Stimulated activated memory B cell treated with anti-CD40 and anti-IgM and Interleukin-4, amounts not matched to agents 10 μg/mL and 1 μg/mL and 100 μg/mL, for 72 hours (primary cell): ENCODE data around the gene CHD1L.

Experiments used
- ATAC-seq: fragments of 150-1000 bp; cut with Tn5 transposase; 2 replicates; pipeline ENCODE4 v1.10.0; 2021
- H3K27ac Mint-ChIP-seq: one replicate; pipeline ENCODE4 v1.8.0; 2022; ENCODE audit warnings: mild to moderate bottlenecking, mixed read lengths
- H3K27me3 Mint-ChIP-seq: one replicate; pipeline ENCODE4 v1.8.0; 2022; ENCODE audit warnings: mixed read lengths
- H3K36me3 Mint-ChIP-seq: one replicate; pipeline ENCODE4 v1.8.0; 2022; ENCODE audit warnings: mixed read lengths
- H3K4me1 Mint-ChIP-seq: one replicate; pipeline ENCODE4 v1.8.0; 2022; ENCODE audit warnings: mixed read lengths
- H3K4me3 Mint-ChIP-seq: one replicate; pipeline ENCODE4 v1.8.0; 2022; ENCODE audit warnings: mild to moderate bottlenecking, moderate library complexity, mixed read lengths
- H3K9me3 Mint-ChIP-seq: one replicate; pipeline ENCODE4 v1.8.0; 2022; ENCODE audit warnings: mixed read lengths

CHD1L gene

DNA sequence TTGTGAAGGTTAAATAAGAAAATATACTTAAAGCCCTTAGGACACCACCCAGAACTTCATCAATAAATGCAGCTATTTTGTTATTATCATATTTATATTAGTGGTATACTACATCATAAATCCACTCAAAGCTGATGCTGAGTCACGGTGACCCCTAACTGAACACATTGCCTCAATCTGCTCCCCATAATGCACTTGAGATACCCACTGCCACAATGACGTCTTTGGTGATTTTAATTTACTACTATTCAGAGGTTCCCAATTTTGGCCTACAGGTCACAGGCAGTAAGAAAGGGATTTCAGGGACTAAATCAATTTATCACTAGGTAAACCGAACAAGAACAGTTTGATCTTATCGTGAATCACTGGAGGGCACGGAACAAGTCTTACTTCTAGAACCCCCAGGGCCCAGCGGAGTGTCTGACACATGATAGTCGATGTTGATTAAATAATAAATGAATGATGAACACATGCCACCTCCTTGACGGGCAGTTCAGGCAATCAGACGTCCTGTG lies 493 bp upstream of the CHD1L start:
- H3K4me1 Mint-ChIP-seq = peaks cover 33% of the 10 kb centered on the region
- H3K4me3 Mint-ChIP-seq = peak overlapping the region; percentile 87
- no peaks in the 10 kb centered on the region for H3K27me3 Mint-ChIP-seq
- ATAC-seq = no peak
- H3K9me3 Mint-ChIP-seq = no peaks in the 10 kb centered on the region
- H3K36me3 Mint-ChIP-seq = peaks cover 12% of the 10 kb centered on the region
- peak overlapping the region; percentile 85 for H3K27ac Mint-ChIP-seq

DNA sequence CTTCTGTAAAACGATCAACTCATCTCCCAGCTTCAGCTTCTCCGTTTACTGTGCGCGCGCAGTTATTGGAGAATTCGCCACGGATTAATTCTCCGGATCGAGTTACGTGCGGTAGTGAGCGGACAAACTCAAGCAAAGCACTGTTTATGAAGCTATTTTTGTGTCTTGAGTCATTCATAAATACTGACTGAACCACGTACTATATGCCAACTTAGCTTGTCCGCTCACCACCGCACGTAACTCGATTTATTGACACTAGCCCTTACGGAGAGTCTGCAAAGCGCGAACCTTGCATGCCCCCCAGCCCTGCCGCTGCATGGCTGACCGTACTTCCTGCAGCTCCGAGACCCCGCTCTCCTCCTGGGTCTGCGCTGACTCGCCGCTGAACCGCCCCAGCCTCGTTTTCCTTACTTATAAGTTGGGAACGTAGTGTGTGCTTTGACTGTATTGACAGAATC lies 773 bp downstream of the CHD1L start:
- no peaks in the 10 kb centered on the region for H3K27me3 Mint-ChIP-seq
- ATAC-seq = peak; percentile 13
- H3K36me3 Mint-ChIP-seq = peaks cover 12% of the 10 kb centered on the region
- peak overlapping the region; percentile 87 for H3K4me3 Mint-ChIP-seq
- peaks cover 44% of the 10 kb centered on the region for H3K4me1 Mint-ChIP-seq
- peaks cover 2% of the 10 kb centered on the region for H3K9me3 Mint-ChIP-seq
- peak overlapping the region; percentile 85 for H3K27ac Mint-ChIP-seq

DNA sequence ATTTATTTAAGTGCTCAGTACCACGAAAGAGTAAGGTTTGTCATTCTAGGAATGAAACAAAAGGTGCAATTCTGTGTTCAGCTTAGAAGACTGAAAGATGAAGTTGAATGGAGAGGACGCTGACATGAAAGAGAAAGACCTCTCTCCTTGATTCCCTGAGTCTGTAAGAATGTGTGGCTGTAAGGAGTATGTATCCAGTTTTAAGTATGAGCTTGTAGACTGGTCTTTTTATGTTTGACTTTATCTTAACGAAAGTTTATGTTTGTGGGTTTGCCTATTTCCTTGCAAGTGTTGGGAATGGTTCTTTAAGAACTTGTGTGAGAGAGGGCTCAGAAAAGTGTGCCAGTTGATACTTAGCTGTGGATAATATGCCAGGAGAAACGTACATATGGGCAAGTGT lies 1.4 kb downstream of the CHD1L start:
- peaks cover 2% of the 10 kb centered on the region for H3K9me3 Mint-ChIP-seq
- peaks cover 12% of the 10 kb centered on the region for H3K36me3 Mint-ChIP-seq
- peaks cover 49% of the 10 kb centered on the region for H3K4me1 Mint-ChIP-seq
- H3K27me3 Mint-ChIP-seq = no peaks in the 10 kb centered on the region
- peak overlapping the region; percentile 85 for H3K27ac Mint-ChIP-seq
- ATAC-seq = no peak
- H3K4me3 Mint-ChIP-seq = peak overlapping the region; percentile 87

DNA sequence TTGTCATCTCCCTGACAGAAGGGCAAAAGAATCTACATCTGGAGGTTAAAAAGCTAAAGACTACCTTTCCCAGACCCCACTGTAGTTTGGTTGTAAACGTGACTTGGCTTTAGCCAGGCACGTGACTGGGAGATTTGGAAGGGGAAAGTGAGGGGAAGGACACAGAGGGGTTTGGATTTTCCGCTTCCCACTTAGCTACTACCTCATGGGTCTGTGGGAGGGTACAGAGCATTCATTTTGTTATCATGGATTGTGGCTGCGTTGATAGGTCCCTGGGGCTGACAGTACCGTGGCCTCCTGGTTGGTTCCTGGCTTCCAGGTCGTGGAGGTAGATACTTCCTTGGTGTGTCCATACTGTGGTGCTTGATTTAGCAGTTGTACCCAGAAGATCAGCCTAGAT lies 2.6 kb downstream of the CHD1L start:
- no peaks in the 10 kb centered on the region for H3K27me3 Mint-ChIP-seq
- ATAC-seq = no peak
- H3K36me3 Mint-ChIP-seq = peaks cover 12% of the 10 kb centered on the region
- peaks cover 2% of the 10 kb centered on the region for H3K9me3 Mint-ChIP-seq
- H3K4me1 Mint-ChIP-seq = peaks cover 59% of the 10 kb centered on the region
- H3K4me3 Mint-ChIP-seq = no peak overlapping the region
- H3K27ac Mint-ChIP-seq = no peak overlapping the region

DNA sequence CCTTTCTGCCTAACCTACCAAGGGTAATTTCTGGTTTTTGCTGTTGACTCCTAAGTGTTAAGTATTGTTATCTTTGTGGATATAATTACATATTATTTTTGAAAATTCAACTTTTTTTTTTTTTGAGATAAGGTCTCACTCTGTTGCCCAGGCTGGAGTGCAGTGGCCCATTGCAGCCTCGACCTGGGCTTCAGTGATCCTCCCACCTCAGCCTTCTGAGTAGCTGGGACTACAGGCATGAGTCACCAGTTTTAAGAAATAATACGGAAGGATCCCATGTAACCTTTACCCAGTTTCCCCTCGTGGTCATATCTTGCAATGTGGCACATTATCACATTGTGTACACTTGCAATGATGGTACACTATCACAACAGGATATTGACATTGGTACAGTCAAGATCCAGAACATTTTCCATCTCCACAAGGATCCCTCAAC lies 3.1 kb downstream of the CHD1L start:
- peaks cover 12% of the 10 kb centered on the region for H3K36me3 Mint-ChIP-seq
- H3K4me1 Mint-ChIP-seq = peaks cover 64% of the 10 kb centered on the region
- no peak for ATAC-seq
- no peak overlapping the region for H3K27ac Mint-ChIP-seq
- no peaks in the 10 kb centered on the region for H3K27me3 Mint-ChIP-seq
- H3K4me3 Mint-ChIP-seq = no peak overlapping the region
- peaks cover 2% of the 10 kb centered on the region for H3K9me3 Mint-ChIP-seq

GRCh38 chr1:147246044-147246690 lies 3.7 kb downstream of the CHD1L start:
- no peak for ATAC-seq
- Mint-ChIP-seq H3K4me3 (no peak overlapping the region), H3K9me3 (peaks cover 2% of the 10 kb centered on the region), H3K4me1 (peaks cover 69% of the 10 kb centered on the region), H3K27ac (no peak overlapping the region), H3K27me3 (no peaks in the 10 kb centered on the region), H3K36me3 (peaks cover 12% of the 10 kb centered on the region)

GRCh38 chr1:147246910-147247655 lies 4.6 kb downstream of the CHD1L start:
- Mint-ChIP-seq H3K4me3 (no peak overlapping the region), H3K36me3 (peaks cover 12% of the 10 kb centered on the region), H3K27ac (peak overlapping the region; percentile 11), H3K27me3 (no peaks in the 10 kb centered on the region), H3K9me3 (peaks cover 2% of the 10 kb centered on the region), H3K4me1 (peaks cover 69% of the 10 kb centered on the region)
- no peak for ATAC-seq

- Mint-ChIP-seq H3K9me3 (peaks cover 2% of the 10 kb centered on the region), H3K27ac (peak overlapping the region; percentile 11), H3K36me3 (peaks cover 12% of the 10 kb centered on the region), H3K27me3 (no peaks in the 10 kb centered on the region), H3K4me1 (peaks cover 73% of the 10 kb centered on the region), H3K4me3 (no peak overlapping the region)
- no peak for ATAC-seq
Measured at GRCh38 chr1:147247656-147248238, 5.3 kb downstream of the CHD1L start.

- Mint-ChIP-seq H3K27ac (no peak overlapping the region), H3K27me3 (no peaks in the 10 kb centered on the region), H3K36me3 (peaks cover 26% of the 10 kb centered on the region), H3K9me3 (peaks cover 2% of the 10 kb centered on the region), H3K4me1 (peaks cover 45% of the 10 kb centered on the region), H3K4me3 (no peak overlapping the region)
- no peak for ATAC-seq
Measured at GRCh38 chr1:147252540-147252939, 10.1 kb downstream of the CHD1L start.

DNA sequence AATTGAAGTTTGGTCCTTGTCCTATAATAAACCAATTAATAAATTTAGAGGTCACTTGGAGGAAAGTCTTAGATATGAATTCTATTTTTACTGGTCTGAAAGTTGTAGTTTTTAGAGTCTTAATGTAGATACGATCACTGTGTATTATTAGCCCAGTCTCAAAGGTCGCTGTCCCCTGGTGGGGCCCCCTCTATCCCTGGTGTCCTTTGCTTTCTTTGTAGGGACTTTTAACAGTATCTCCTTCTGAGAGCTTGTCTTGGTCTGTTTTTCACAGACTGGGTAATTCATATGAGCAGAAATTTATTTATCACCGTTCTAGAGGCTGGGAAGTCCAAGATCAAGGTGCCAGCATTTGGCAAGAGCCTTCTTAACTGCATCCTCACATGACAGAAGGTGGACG lies 18.5 kb downstream of the CHD1L start:
- H3K27me3 Mint-ChIP-seq = no peaks in the 10 kb centered on the region
- ATAC-seq = no peak
- H3K36me3 Mint-ChIP-seq = peaks cover 54% of the 10 kb centered on the region
- no peak overlapping the region for H3K4me3 Mint-ChIP-seq
- H3K9me3 Mint-ChIP-seq = no peaks in the 10 kb centered on the region
- H3K4me1 Mint-ChIP-seq = no peaks in the 10 kb centered on the region
- no peak overlapping the region for H3K27ac Mint-ChIP-seq

DNA sequence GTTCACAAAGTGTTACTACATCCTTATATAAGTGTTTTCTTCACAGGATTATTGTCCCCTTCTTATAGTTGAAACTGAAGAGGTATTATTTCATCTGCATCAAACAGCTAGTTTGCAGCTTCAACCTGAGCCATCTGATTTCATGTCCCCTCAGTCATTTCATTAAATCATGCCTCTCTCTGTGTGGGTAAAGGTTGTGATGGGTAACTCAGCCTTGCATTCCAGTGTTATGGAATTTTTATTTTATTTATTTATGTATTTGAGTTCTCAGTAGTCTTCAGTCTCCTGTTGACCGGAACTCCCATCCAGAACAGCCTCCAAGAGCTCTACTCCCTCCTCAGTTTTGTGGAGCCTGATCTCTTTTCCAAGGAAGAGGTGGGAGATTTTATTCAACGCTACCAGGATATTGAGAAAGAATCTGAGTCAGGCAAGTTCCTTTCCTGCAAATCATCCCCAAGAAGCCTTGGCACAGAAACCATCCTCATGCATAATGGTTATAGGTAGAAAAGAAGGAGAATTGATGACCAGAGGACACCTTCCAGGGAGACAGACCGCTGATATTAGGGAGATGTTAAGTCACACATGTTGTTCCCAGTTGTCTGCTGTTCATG lies 21.8 kb downstream of the CHD1L start:
- H3K9me3 Mint-ChIP-seq = no peaks in the 10 kb centered on the region
- H3K27me3 Mint-ChIP-seq = no peaks in the 10 kb centered on the region
- no peak overlapping the region for H3K27ac Mint-ChIP-seq
- H3K4me3 Mint-ChIP-seq = no peak overlapping the region
- ATAC-seq = no peak
- H3K4me1 Mint-ChIP-seq = no peaks in the 10 kb centered on the region
- peaks cover 67% of the 10 kb centered on the region for H3K36me3 Mint-ChIP-seq

- no peaks in the 10 kb centered on the region for H3K27me3 Mint-ChIP-seq
- no peaks in the 10 kb centered on the region for H3K4me1 Mint-ChIP-seq
- peaks cover 69% of the 10 kb centered on the region for H3K36me3 Mint-ChIP-seq
- no peak for ATAC-seq
- no peak overlapping the region for H3K27ac Mint-ChIP-seq
- no peaks in the 10 kb centered on the region for H3K9me3 Mint-ChIP-seq
- no peak overlapping the region for H3K4me3 Mint-ChIP-seq
Measured at GRCh38 chr1:147266381-147266780, 23.9 kb downstream of the CHD1L start.

GRCh38 chr1:147267711-147268110 lies 25.2 kb downstream of the CHD1L start:
- ATAC-seq = no peak
- Mint-ChIP-seq H3K27me3 (no peaks in the 10 kb centered on the region), H3K36me3 (peaks cover 67% of the 10 kb centered on the region), H3K4me3 (no peak overlapping the region), H3K9me3 (no peaks in the 10 kb centered on the region), H3K4me1 (no peaks in the 10 kb centered on the region), H3K27ac (no peak overlapping the region)

DNA sequence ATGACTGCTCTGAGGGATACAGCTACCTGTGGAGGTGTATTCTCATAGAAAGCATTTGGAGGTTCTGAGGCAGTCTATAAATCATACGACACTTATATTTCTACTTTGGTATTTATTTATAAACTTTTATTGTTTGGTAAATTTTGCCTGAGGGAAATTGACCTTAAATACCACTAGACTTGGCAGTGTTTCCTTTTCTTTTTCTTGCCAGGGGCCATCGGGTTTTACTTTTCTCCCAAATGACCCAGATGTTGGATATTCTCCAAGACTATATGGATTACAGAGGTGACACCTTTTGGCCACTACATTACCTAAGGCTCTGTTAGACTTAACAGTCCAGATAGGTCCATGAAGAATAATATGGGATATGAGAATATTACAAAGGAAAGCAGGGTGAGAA lies 28.2 kb downstream of the CHD1L start:
- Mint-ChIP-seq H3K27ac (no peak overlapping the region), H3K27me3 (no peaks in the 10 kb centered on the region), H3K9me3 (no peaks in the 10 kb centered on the region), H3K4me1 (no peaks in the 10 kb centered on the region), H3K36me3 (peaks cover 56% of the 10 kb centered on the region), H3K4me3 (no peak overlapping the region)
- ATAC-seq = no peak

DNA sequence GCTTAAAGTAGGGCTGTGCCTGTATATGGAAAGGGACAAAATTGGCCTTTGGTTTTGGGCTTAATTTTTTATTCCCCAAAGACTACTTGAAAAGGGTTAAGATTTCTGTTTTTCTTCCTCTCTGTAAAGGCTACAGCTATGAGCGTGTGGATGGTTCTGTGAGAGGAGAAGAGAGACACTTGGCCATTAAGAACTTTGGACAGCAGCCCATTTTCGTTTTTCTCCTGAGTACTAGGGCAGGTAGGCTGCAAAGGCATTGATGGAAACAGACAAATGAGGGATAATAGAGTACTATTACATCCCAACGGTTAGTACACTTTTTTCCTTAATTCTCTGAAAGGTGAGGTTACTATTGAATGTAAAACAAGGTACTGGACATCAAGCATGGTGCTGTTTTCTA lies 29.6 kb downstream of the CHD1L start:
- Mint-ChIP-seq H3K4me1 (no peaks in the 10 kb centered on the region), H3K4me3 (no peak overlapping the region), H3K27ac (no peak overlapping the region), H3K9me3 (no peaks in the 10 kb centered on the region), H3K27me3 (no peaks in the 10 kb centered on the region), H3K36me3 (peaks cover 44% of the 10 kb centered on the region)
- no peak for ATAC-seq
